ENCODE data around the gene NDST1.

NDST1 gene

DNA sequence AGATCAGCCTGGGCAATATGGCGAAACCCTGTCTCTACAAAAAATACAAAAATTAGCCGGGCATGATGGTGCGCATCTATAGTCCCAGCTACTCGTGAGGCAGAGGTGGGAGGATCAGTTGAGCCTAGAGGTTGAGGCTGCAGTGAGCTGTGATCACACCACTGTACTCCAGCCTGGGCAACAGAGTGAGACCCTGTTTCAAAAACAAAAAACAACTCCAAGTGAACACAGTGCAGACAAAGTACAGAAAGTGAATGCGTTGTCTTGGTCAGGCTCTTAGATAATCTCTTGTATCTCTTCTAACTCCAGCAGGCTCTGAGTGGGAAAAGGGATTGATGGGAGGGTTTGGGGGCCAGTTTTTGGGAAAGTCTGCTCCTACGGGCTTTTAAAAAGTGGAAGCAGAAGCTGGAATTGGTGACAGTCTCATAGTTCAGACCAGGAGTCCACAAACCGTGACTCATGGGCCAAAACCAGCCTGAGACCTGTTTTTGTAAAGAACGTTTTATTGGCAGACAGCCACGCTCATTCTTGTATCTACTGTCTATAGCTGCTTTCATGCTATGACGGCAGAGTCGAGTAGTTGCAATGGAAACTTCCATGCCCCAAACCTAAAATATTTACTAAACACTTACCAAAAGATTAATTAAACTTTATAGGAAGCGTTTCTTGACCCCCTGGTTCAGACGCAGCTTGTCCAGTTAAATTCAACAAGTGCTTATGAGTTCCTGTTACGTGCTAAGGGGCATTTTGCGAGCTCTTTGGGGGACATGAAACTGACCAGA lies 32.9 kb downstream of the NDST1 start:
- peak; percentile 86 for DNase-seq (ENCODE audit: low spot score)
- no peak for TF ChIP-seq CTCF (conservative IDR thresholded peaks at IDR 0.05; ENCODE audit: low read depth)
- peak overlapping the region; percentile 71 for H3K27ac ChIP-seq
- CTCF ChIA-PET, result interaction anchor here (0.6 to 1.7 kb wide), 5 partner anchors 16 to 142 kb away, joined by 3 to 6 read pairs (median 3); no protein-coding TSS in a partner anchor
- POLR2A ChIA-PET (ENCODE audit: low non-redundant PET), result no interaction called here

DNA sequence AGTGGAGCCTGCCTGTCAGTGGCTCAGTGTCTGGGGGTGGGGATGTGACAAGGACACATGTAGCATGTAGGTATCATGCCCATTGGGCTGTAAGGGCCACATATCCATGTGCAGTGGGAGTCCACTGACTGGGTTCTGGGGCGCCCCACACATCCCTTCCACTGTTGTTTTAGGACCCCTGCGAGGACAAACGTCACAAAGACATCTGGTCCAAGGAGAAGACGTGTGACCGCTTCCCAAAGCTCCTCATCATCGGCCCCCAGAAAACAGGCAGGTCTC lies 33.4 kb downstream of the NDST1 start:
- CTCF ChIA-PET, result interaction anchor here (0.6 to 1.7 kb wide), 7 partner anchors 17 to 142 kb away, joined by 3 to 6 read pairs (median 3); no protein-coding TSS in a partner anchor
- TF ChIP-seq CTCF (conservative IDR thresholded peaks at IDR 0.05; ENCODE audit: low read depth), result no peak
- peak overlapping the region; percentile 71 for H3K27ac ChIP-seq

DNA sequence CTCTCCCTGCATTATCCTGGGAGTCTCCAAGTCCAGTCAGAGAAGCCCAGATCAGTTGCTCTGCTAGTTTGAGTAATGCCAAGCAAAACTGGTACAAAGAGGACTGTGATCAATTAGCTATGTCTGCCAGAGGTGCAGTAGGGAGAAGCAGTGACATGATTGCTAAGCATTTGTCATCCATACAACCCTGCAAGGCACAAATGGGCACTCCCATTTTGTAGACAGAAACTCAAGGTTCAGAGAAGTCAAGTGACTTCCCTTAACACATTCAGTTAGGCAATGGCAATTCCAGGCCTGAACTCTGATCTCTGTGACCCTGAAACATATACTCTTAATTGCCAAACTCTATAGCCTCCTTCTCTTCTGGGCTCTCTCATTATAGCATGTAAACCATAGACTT lies 34.0 kb downstream of the NDST1 start:
- H3K27ac ChIP-seq, result peak overlapping the region; percentile 71
- CTCF ChIA-PET, result interaction anchor here (0.6 to 1.7 kb wide), 5 partner anchors 77 to 470 kb away, joined by 3 to 6 read pairs (median 3); no protein-coding TSS in a partner anchor
- POLR2A ChIA-PET (ENCODE audit: low non-redundant PET), result no interaction called here

More for the DNA sequence above, 33.4 kb downstream of the NDST1 start:
- DNase-seq (ENCODE audit: low spot score), result no peak
- POLR2A ChIA-PET (ENCODE audit: low non-redundant PET), result no interaction called here

GRCh38 chr5:150542933-150543445 lies 35.1 kb downstream of the NDST1 start:
- POLR2A ChIA-PET (ENCODE audit: low non-redundant PET), result no interaction called here
- CTCF ChIA-PET, result interaction anchor here (0.8 to 1.7 kb wide), 2 partner anchors 17 to 84 kb away, joined by 3 to 6 read pairs; no protein-coding TSS in a partner anchor
- peak overlapping the region; percentile 37 for H3K27ac ChIP-seq
- TF ChIP-seq CTCF (conservative IDR thresholded peaks at IDR 0.05; ENCODE audit: low read depth), result no peak
- DNase-seq (ENCODE audit: low spot score), result no peak

More for the DNA sequence above, 34.0 kb downstream of the NDST1 start:
- no peak for TF ChIP-seq CTCF (conservative IDR thresholded peaks at IDR 0.05; ENCODE audit: low read depth)
- no peak for DNase-seq (ENCODE audit: low spot score)

GRCh38 chr5:150544611-150545219 lies 36.8 kb downstream of the NDST1 start:
- ChIA-PET CTCF (interaction anchor here (0.6 to 1.7 kb wide), 12 partner anchors 9 to 251 kb away, joined by 3 to 12 read pairs (median 4); no protein-coding TSS in a partner anchor), POLR2A (ENCODE audit: low non-redundant PET) (no interaction called here)
- peak overlapping the region; percentile 49 for H3K27ac ChIP-seq
- TF ChIP-seq CTCF (conservative IDR thresholded peaks at IDR 0.05; ENCODE audit: low read depth), result peak; percentile 87
- peak; percentile 77 for DNase-seq (ENCODE audit: low spot score)

GRCh38 chr5:150545246-150545645 lies 37.3 kb downstream of the NDST1 start:
- no peak for DNase-seq (ENCODE audit: low spot score)
- ChIA-PET CTCF (interaction anchor here (0.6 to 1.7 kb wide), 9 partner anchors 8 to 168 kb away, joined by 3 to 12 read pairs (median 3); no protein-coding TSS in a partner anchor), POLR2A (ENCODE audit: low non-redundant PET) (no interaction called here)
- TF ChIP-seq CTCF (conservative IDR thresholded peaks at IDR 0.05; ENCODE audit: low read depth), result no peak
- H3K27ac ChIP-seq, result peak overlapping the region; percentile 49
